ENCODE measurements around the gene ATP13A1.
"Not testable (repeated sequence)": the region's sequence is repeated elsewhere in the genome, so short reads cannot be mapped to it uniquely, and the experiment has no call there.

The ATP13A1 gene

GRCh38 chr19:19663256-19664120 lies at the start of gene ATP13A1:
TSS of gene ATP13A1 (minus strand) at chr19:19663676. CDS start at chr19:19663666, 10 bp downstream.
- peak within 1 kb of the TSS; percentile 78 to 84 for H3K9ac ChIP-seq (ENCODE audit: low read depth in 1 of 2, low read length in 2 of 2)
- H3K27ac ChIP-seq (ENCODE audit: low read depth, low read length) = peak within 1 kb of the TSS; percentile 93
- H3K4me1 ChIP-seq (ENCODE audit: control insufficient read depth in 1 of 2, insufficient read depth in 2 of 2, low read length in 2 of 2) = peaks cover 17 to 24% of the 10 kb centered on the region in 2 donors
- H3K4me3 ChIP-seq (ENCODE audit: low read depth in 1 of 2, low read length in 2 of 2) = peak within 1 kb of the TSS; percentile 79 to 92
- H3K36me3 ChIP-seq (ENCODE audit: control insufficient read depth in 1 of 2, insufficient read depth in 2 of 2, low read length in 2 of 2) = peaks cover 7 to 15% of the 10 kb centered on the region in 2 donors
- no peaks in the 10 kb centered on the region for H3K9me3 ChIP-seq (ENCODE audit: control insufficient read depth in 1 of 2, low read length in 2 of 2)
- H3K27me3 ChIP-seq (ENCODE audit: control insufficient read depth in 1 of 2, insufficient read depth in 2 of 2, low read length in 2 of 2) = no peaks in the 10 kb centered on the region

GRCh38 chr19:19711934-19712828 lies 48.7 kb upstream of the ATP13A1 start:
- no peaks in the 10 kb centered on the region for H3K4me1 ChIP-seq (ENCODE audit: control insufficient read depth in 1 of 2, insufficient read depth in 2 of 2, low read length in 2 of 2)
- peak overlapping the region; percentile 23 to 34 for H3K4me3 ChIP-seq (ENCODE audit: low read depth in 1 of 2, low read length in 2 of 2)
- H3K9me3 ChIP-seq (ENCODE audit: control insufficient read depth in 1 of 2, low read length in 2 of 2) = peaks cover 89 to 95% of the 10 kb centered on the region in 2 donors
- no peak overlapping the region for H3K9ac ChIP-seq (ENCODE audit: low read depth in 1 of 2, low read length in 2 of 2)
- H3K27ac ChIP-seq (ENCODE audit: low read depth, low read length) = no peak overlapping the region
- peaks cover 33 to 44% of the 10 kb centered on the region in 2 donors for H3K36me3 ChIP-seq (ENCODE audit: control insufficient read depth in 1 of 2, insufficient read depth in 2 of 2, low read length in 2 of 2)
- H3K27me3 ChIP-seq (ENCODE audit: control insufficient read depth in 1 of 2, insufficient read depth in 2 of 2, low read length in 2 of 2) = no peaks in the 10 kb centered on the region

- Histone ChIP-seq H3K9me3 (ENCODE audit: control insufficient read depth in 1 of 2, low read length in 2 of 2) (peaks cover 89 to 95% of the 10 kb centered on the region in 2 donors), H3K4me3 (ENCODE audit: low read depth in 1 of 2, low read length in 2 of 2) (peak overlapping the region; percentile 23 to 34), H3K27ac (ENCODE audit: low read depth, low read length) (no peak overlapping the region), H3K9ac (ENCODE audit: low read depth in 1 of 2, low read length in 2 of 2) (no peak overlapping the region), H3K4me1 (ENCODE audit: control insufficient read depth in 1 of 2, insufficient read depth in 2 of 2, low read length in 2 of 2) (no peaks in the 10 kb centered on the region), H3K36me3 (ENCODE audit: control insufficient read depth in 1 of 2, insufficient read depth in 2 of 2, low read length in 2 of 2) (peaks cover 33 to 39% of the 10 kb centered on the region in 2 donors), H3K27me3 (ENCODE audit: control insufficient read depth in 1 of 2, insufficient read depth in 2 of 2, low read length in 2 of 2) (no peaks in the 10 kb centered on the region)
Measured at GRCh38 chr19:19711306-19711933, 47.9 kb upstream of the ATP13A1 start.

- Histone ChIP-seq H3K9ac (ENCODE audit: low read depth in 1 of 2, low read length in 2 of 2) (no peak overlapping the region), H3K27ac (ENCODE audit: low read depth, low read length) (no peak overlapping the region), H3K4me3 (ENCODE audit: low read depth in 1 of 2, low read length in 2 of 2) (peak overlapping the region; percentile 23 to 34), H3K4me1 (ENCODE audit: control insufficient read depth in 1 of 2, insufficient read depth in 2 of 2, low read length in 2 of 2) (no peaks in the 10 kb centered on the region), H3K27me3 (ENCODE audit: control insufficient read depth in 1 of 2, insufficient read depth in 2 of 2, low read length in 2 of 2) (no peaks in the 10 kb centered on the region), H3K36me3 (ENCODE audit: control insufficient read depth in 1 of 2, insufficient read depth in 2 of 2, low read length in 2 of 2) (peaks cover 31 to 39% of the 10 kb centered on the region in 2 donors), H3K9me3 (ENCODE audit: control insufficient read depth in 1 of 2, low read length in 2 of 2) (peaks cover 86 to 93% of the 10 kb centered on the region in 2 donors)
Measured at GRCh38 chr19:19710506-19710905, 47.0 kb upstream of the ATP13A1 start.

- H3K4me1 ChIP-seq (ENCODE audit: control insufficient read depth in 1 of 2, insufficient read depth in 2 of 2, low read length in 2 of 2) = no peaks in the 10 kb centered on the region
- H3K4me3 ChIP-seq (ENCODE audit: low read depth in 1 of 2, low read length in 2 of 2) = no peak overlapping the region
- no peak overlapping the region for H3K27ac ChIP-seq (ENCODE audit: low read depth, low read length)
- H3K36me3 ChIP-seq (ENCODE audit: control insufficient read depth in 1 of 2, insufficient read depth in 2 of 2, low read length in 2 of 2) = peaks cover 0 to 10% of the 10 kb centered on the region in 2 donors
- H3K9me3 ChIP-seq (ENCODE audit: control insufficient read depth in 1 of 2, low read length in 2 of 2) = peaks cover 56 to 75% of the 10 kb centered on the region in 2 donors
- H3K27me3 ChIP-seq (ENCODE audit: control insufficient read depth in 1 of 2, insufficient read depth in 2 of 2, low read length in 2 of 2) = no peaks in the 10 kb centered on the region
- H3K9ac ChIP-seq (ENCODE audit: low read depth in 1 of 2, low read length in 2 of 2) = no peak overlapping the region
Measured at GRCh38 chr19:19704836-19705235, 41.4 kb upstream of the ATP13A1 start.

- H3K27me3 ChIP-seq (ENCODE audit: control insufficient read depth in 1 of 2, insufficient read depth in 2 of 2, low read length in 2 of 2); H3K4me3 ChIP-seq (ENCODE audit: low read depth in 1 of 2, low read length in 2 of 2); H3K27ac ChIP-seq (ENCODE audit: low read depth, low read length); H3K36me3 ChIP-seq (ENCODE audit: control insufficient read depth in 1 of 2, insufficient read depth in 2 of 2, low read length in 2 of 2); H3K9ac ChIP-seq (ENCODE audit: low read depth in 1 of 2, low read length in 2 of 2); H3K4me1 ChIP-seq (ENCODE audit: control insufficient read depth in 1 of 2, insufficient read depth in 2 of 2, low read length in 2 of 2): not testable (repeated sequence)
- H3K9me3 ChIP-seq (ENCODE audit: control insufficient read depth in 1 of 2, low read length in 2 of 2) = peaks cover 22 to 42% of the 10 kb centered on the region in 2 donors
Measured at GRCh38 chr19:19700493-19700892, 37.0 kb upstream of the ATP13A1 start.

- no peaks in the 10 kb centered on the region for H3K36me3 ChIP-seq (ENCODE audit: control insufficient read depth in 1 of 2, insufficient read depth in 2 of 2, low read length in 2 of 2)
- no peak overlapping the region for H3K27ac ChIP-seq (ENCODE audit: low read depth, low read length)
- H3K9me3 ChIP-seq (ENCODE audit: control insufficient read depth in 1 of 2, low read length in 2 of 2) = peaks cover 5 to 19% of the 10 kb centered on the region in 2 donors
- H3K9ac ChIP-seq (ENCODE audit: low read depth in 1 of 2, low read length in 2 of 2) = no peak overlapping the region
- no peaks in the 10 kb centered on the region for H3K4me1 ChIP-seq (ENCODE audit: control insufficient read depth in 1 of 2, insufficient read depth in 2 of 2, low read length in 2 of 2)
- no peaks in the 10 kb centered on the region for H3K27me3 ChIP-seq (ENCODE audit: control insufficient read depth in 1 of 2, insufficient read depth in 2 of 2, low read length in 2 of 2)
- no peak overlapping the region for H3K4me3 ChIP-seq (ENCODE audit: low read depth in 1 of 2, low read length in 2 of 2)
Measured at GRCh38 chr19:19697589-19697988, 34.1 kb upstream of the ATP13A1 start.

- no peak overlapping the region for H3K4me3 ChIP-seq (ENCODE audit: low read depth in 1 of 2, low read length in 2 of 2)
- H3K27ac ChIP-seq (ENCODE audit: low read depth, low read length) = no peak overlapping the region
- H3K27me3 ChIP-seq (ENCODE audit: control insufficient read depth in 1 of 2, insufficient read depth in 2 of 2, low read length in 2 of 2) = no peaks in the 10 kb centered on the region
- H3K9me3 ChIP-seq (ENCODE audit: control insufficient read depth in 1 of 2, low read length in 2 of 2) = peaks cover 5 to 19% of the 10 kb centered on the region in 2 donors
- no peak overlapping the region for H3K9ac ChIP-seq (ENCODE audit: low read depth in 1 of 2, low read length in 2 of 2)
- H3K4me1 ChIP-seq (ENCODE audit: control insufficient read depth in 1 of 2, insufficient read depth in 2 of 2, low read length in 2 of 2) = no peaks in the 10 kb centered on the region
- H3K36me3 ChIP-seq (ENCODE audit: control insufficient read depth in 1 of 2, insufficient read depth in 2 of 2, low read length in 2 of 2) = no peaks in the 10 kb centered on the region
Measured at GRCh38 chr19:19696386-19696785, 32.9 kb upstream of the ATP13A1 start.

- no peaks in the 10 kb centered on the region for H3K36me3 ChIP-seq (ENCODE audit: control insufficient read depth in 1 of 2, insufficient read depth in 2 of 2, low read length in 2 of 2)
- H3K4me1 ChIP-seq (ENCODE audit: control insufficient read depth in 1 of 2, insufficient read depth in 2 of 2, low read length in 2 of 2) = no peaks in the 10 kb centered on the region
- H3K27ac ChIP-seq (ENCODE audit: low read depth, low read length) = no peak overlapping the region
- no peaks in the 10 kb centered on the region for H3K27me3 ChIP-seq (ENCODE audit: control insufficient read depth in 1 of 2, insufficient read depth in 2 of 2, low read length in 2 of 2)
- H3K4me3 ChIP-seq (ENCODE audit: low read depth in 1 of 2, low read length in 2 of 2) = no peak overlapping the region
- H3K9me3 ChIP-seq (ENCODE audit: control insufficient read depth in 1 of 2, low read length in 2 of 2) = peaks cover under 1 to 6% of the 10 kb centered on the region in 2 donors
- H3K9ac ChIP-seq (ENCODE audit: low read depth in 1 of 2, low read length in 2 of 2) = no peak overlapping the region
Measured at GRCh38 chr19:19691683-19692082, 28.2 kb upstream of the ATP13A1 start.

Measured in duodenal mucosa (tissue), 2 donors.